GM12878 (cell line): ENCODE measurements around the gene RNF149. TPM values are rescaled to one million over a fixed set of nuclear protein-coding genes. Genes with fewer than 3 reads are reported as not detected.
A peak's percentile ranks its signal among the peaks of the same experiment; 100 is the strongest.

Experiments
- CBX3 ChIP-seq: fragments of 200-600 bp; sonication (generic); IDR thresholded peaks from 2 replicates; pipeline ENCODE4 v1.6.1; 2016; ENCODE audit warnings: low read depth, borderline replicate concordance
- CHD4 ChIP-seq: fragments of 200-600 bp; sonication (generic); IDR thresholded peaks from 2 replicates; pipeline ENCODE4 v1.6.1; 2016; ENCODE audit warnings: mild to moderate bottlenecking
- ESRRA ChIP-seq: IDR thresholded peaks from 2 replicates; pipeline ENCODE4 v1.6.1; 2012; ENCODE audit warnings: mild to moderate bottlenecking, low read length, improper control_type of control experiment
- ETV6 ChIP-seq, 2 experiments: fragments of 450-650 bp in 1 of 2; IDR thresholded peaks in 1 of 2; conservative IDR thresholded peaks in 1 of 2; 2 replicates each; pipeline ENCODE4 v1.6.1; 2014; ENCODE audit warnings: antibody characterized with exemption in 1 of 2, borderline replicate concordance in 1 of 2, low read depth in 1 of 2, mild to moderate bottlenecking in 1 of 2, moderate library complexity in 1 of 2
- FOS ChIP-seq: IDR thresholded peaks from 3 replicates; pipeline ENCODE4 v1.6.1; 2011; ENCODE audit warnings: borderline replicate concordance; ENCODE audit not compliant: insufficient read length; ENCODE audit errors: extremely low read depth
- FOXK2 ChIP-seq: fragments of 450-650 bp; IDR thresholded peaks from 2 replicates; pipeline ENCODE4 v1.6.1; 2017; ENCODE audit warnings: mild to moderate bottlenecking, moderate library complexity
- IKZF2 ChIP-seq, 2 experiments: fragments of 450-650 bp; IDR thresholded peaks; 2 replicates each; pipeline ENCODE4 v1.6.1; 2017; ENCODE audit warnings: mild to moderate bottlenecking in 2 of 2, moderate library complexity in 2 of 2
- LARP7 ChIP-seq: fragments of 450-650 bp; IDR thresholded peaks from 2 replicates; pipeline ENCODE4 v1.6.1; 2017; ENCODE audit warnings: mild to moderate bottlenecking
- MEF2B ChIP-seq: fragments of 450-650 bp; IDR thresholded peaks from 2 replicates; pipeline ENCODE4 v1.6.1; 2018; ENCODE audit warnings: mild to moderate bottlenecking, moderate library complexity; ENCODE audit not compliant: partially characterized antibody, poor library complexity, severe bottlenecking
- MTA3 ChIP-seq: IDR thresholded peaks from 2 replicates; pipeline ENCODE4 v1.6.1; 2012; ENCODE audit warnings: low read length, inconsistent platforms, borderline replicate concordance
- NBN ChIP-seq: fragments of 450-650 bp; IDR thresholded peaks from 2 replicates; pipeline ENCODE4 v1.6.1; 2016
- POLR2A ChIP-seq: IDR thresholded peaks from 2 replicates; pipeline ENCODE4 v1.6.1; 2011; ENCODE audit warnings: low read depth, mild to moderate bottlenecking, low read length
- POLR2AphosphoS2 ChIP-seq: IDR thresholded peaks from 2 replicates; pipeline ENCODE4 v1.6.1; 2011; ENCODE audit warnings: low read depth, mild to moderate bottlenecking, low read length, improper control_type of control experiment, moderate library complexity
- RB1 ChIP-seq: fragments of 450-650 bp; formaldehyde crosslinking; IDR thresholded peaks from 2 replicates; pipeline ENCODE4 v1.6.1; 2017; ENCODE audit warnings: mild to moderate bottlenecking, borderline replicate concordance
- RCOR1 ChIP-seq: conservative IDR thresholded peaks from 2 replicates; pipeline ENCODE4 v1.6.1; 2012; ENCODE audit warnings: low read depth, low read length, improper control_type of control experiment
- REST ChIP-seq: IDR thresholded peaks from 2 replicates; pipeline ENCODE4 v1.6.1; 2012; ENCODE audit warnings: mild to moderate bottlenecking, low read depth, low read length
- SMAD5 ChIP-seq: IDR thresholded peaks from 2 replicates; pipeline ENCODE4 v1.6.1; 2016; ENCODE audit warnings: antibody characterized with exemption, low read depth
- SMC3 ChIP-seq: IDR thresholded peaks from 2 replicates; pipeline ENCODE4 v1.6.1; 2011; ENCODE audit warnings: low read length, improper control_type of control experiment, borderline replicate concordance
- SRF ChIP-seq, 2 experiments: IDR thresholded peaks; 2 replicates each; pipeline ENCODE4 v1.6.1; 2011; ENCODE audit warnings: low read depth in 2 of 2, low read length in 2 of 2, mild to moderate bottlenecking in 1 of 2, moderate library complexity in 1 of 2
- TAF1 ChIP-seq: IDR thresholded peaks from 2 replicates; pipeline ENCODE4 v1.6.1; 2011; ENCODE audit warnings: mild to moderate bottlenecking, low read depth, low read length, borderline replicate concordance
- ZBTB4 ChIP-seq: fragments of 450-650 bp; formaldehyde crosslinking; IDR thresholded peaks from 2 replicates; pipeline ENCODE4 v1.4.0; 2022; ENCODE audit warnings: mild to moderate bottlenecking, moderate library complexity
- polyA plus RNA-seq, 11 experiments: library from polyadenylated mRNA; depleted of rRNA in 4 of 11; unstranded in 6 of 11; stranded (reverse) in 5 of 11; fragments of >200 nt; fragmentation: Nextera tagmentation in 4 of 11; fragmentation: Illumina TruSeq in 1 of 11; extraction: Ambion mirVana in 4 of 11; extraction: Trizol in 1 of 11; gene quantifications; 1 replicate in 1 of 11; 2 replicates in 10 of 11; pipeline versions ENCODE4 v1.2.1 to v1.2.3, GENCODE V29; 2011 to 2016; ENCODE audit warnings: inconsistent platforms in 2 of 11, missing spikeins in 2 of 11, low read depth in 1 of 11
- total RNA-seq, 4 experiments: library from RNA; depleted of rRNA in 3 of 4; stranded (reverse); fragments of >200 nt in 3 of 4; fragmentation: Illumina TruSeq in 1 of 4; extraction: Trizol in 1 of 4; gene quantifications; 2 replicates each; pipeline versions ENCODE4 v1.2.1 to v1.2.3, GENCODE V29; 2013 to 2021
- TF ChIP-seq, protein P1 (sequence below): fragments of 450-650 bp; formaldehyde crosslinking; IDR thresholded peaks from 2 replicates; pipeline ENCODE4 v1.4.0; 2020; ENCODE audit warnings: mild to moderate bottlenecking, moderate library complexity

RNF149 gene
- total and polyA plus RNA-seq, 10 of the 15 experiments (the other 5 are each of a cell fraction or from before 2014, with no cell fraction given): 5.2 to 38.4 (median 16.3) TPM

DNA sequence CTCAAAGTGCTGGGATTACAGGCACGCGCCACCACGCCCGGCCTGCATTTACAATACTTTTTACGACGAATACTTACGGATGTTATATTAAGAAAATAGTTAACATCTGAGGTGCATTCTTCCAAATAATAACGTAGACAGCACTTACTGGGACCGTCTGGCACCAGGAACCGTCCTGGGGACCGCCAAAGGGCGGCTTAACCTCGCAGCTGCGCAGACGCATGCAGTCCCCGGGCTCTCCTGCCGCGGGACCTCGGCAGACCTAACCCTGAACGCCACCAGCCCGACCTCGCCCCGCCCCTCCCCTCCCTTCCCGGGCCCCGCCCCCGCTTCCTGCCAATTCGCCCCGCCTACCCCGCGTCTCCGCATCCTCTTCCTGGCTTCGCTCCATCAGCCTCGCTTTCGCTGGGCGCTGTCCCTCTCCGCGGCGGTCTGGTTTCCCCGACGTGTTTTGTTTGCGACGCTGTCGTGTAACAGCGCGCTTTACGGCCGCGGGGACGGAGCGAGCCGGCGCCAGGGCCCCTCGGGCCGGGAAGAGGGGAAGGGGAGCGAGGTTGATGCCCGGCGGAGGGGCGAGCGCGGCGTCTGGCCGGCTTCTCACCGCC is 56.0 kb downstream of the RNF149 start, which contains the start of gene CNOT11 (continued):
- TF ChIP-seq POLR2AphosphoS2 (no peak; the same call in 1 of the 2 replicates), NBN (0 out of 2 replicates have a peak, but pooled peaks have one; percentile 50), FOS (no peak), IKZF2 (IDR thresholded peaks at IDR 0.05) (no peak), LARP7 (no peak), CBX3 (no peak), SMC3 (no peak), RB1 (peak; percentile 25; the same call in 1 of the 2 replicates), SMAD5 (no peak), RCOR1 (no peak), REST (no peak), CHD4 (no peak), MTA3 (no peak), FOXK2 (no peak), SRF (IDR thresholded peaks at IDR 0.05; ENCODE audit: low read depth in 2 of 2, low read length in 2 of 2) (no peak), ETV6 (conservative IDR thresholded peaks at IDR 0.05 in 1 of 2, IDR thresholded peaks at IDR 0.05 in 1 of 2; ENCODE audit: borderline replicate concordance in 1 of 2, low read depth in 1 of 2) (no peak), TAF1 (no peak; the same call in 1 of the 2 replicates), MEF2B (no peak), POLR2A (peak; percentile 85), ESRRA (no peak), ZBTB4 (CRISPR knock-in tag) (no peak)
- TF ChIP-seq, protein P1, sequence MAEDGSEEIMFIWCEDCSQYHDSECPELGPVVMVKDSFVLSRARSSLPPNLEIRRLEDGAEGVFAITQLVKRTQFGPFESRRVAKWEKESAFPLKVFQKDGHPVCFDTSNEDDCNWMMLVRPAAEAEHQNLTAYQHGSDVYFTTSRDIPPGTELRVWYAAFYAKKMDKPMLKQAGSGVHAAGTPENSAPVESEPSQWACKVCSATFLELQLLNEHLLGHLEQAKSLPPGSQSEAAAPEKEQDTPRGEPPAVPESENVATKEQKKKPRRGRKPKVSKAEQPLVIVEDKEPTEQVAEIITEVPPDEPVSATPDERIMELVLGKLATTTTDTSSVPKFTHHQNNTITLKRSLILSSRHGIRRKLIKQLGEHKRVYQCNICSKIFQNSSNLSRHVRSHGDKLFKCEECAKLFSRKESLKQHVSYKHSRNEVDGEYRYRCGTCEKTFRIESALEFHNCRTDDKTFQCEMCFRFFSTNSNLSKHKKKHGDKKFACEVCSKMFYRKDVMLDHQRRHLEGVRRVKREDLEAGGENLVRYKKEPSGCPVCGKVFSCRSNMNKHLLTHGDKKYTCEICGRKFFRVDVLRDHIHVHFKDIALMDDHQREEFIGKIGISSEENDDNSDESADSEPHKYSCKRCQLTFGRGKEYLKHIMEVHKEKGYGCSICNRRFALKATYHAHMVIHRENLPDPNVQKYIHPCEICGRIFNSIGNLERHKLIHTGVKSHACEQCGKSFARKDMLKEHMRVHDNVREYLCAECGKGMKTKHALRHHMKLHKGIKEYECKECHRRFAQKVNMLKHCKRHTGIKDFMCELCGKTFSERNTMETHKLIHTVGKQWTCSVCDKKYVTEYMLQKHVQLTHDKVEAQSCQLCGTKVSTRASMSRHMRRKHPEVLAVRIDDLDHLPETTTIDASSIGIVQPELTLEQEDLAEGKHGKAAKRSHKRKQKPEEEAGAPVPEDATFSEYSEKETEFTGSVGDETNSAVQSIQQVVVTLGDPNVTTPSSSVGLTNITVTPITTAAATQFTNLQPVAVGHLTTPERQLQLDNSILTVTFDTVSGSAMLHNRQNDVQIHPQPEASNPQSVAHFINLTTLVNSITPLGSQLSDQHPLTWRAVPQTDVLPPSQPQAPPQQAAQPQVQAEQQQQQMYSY: no peak
